HG03565 (cell line): Measurements from ENCODE around the gene NR1H3.
A peak's percentile ranks its signal among the peaks of the same experiment; 100 is the strongest.

Source experiments
- ATAC-seq: cut with Tn5 transposase; IDR thresholded peaks from one replicate; pipeline ENCODE4 v1.9.1; 2021; ENCODE audit warnings: mild to moderate bottlenecking, moderate library complexity; ENCODE audit not compliant: unreplicated experiment

Gene NR1H3

GRCh38 chr11:47243454-47243853 lies 14.3 kb upstream of the NR1H3 start:
- no peak for ATAC-seq

DNA sequence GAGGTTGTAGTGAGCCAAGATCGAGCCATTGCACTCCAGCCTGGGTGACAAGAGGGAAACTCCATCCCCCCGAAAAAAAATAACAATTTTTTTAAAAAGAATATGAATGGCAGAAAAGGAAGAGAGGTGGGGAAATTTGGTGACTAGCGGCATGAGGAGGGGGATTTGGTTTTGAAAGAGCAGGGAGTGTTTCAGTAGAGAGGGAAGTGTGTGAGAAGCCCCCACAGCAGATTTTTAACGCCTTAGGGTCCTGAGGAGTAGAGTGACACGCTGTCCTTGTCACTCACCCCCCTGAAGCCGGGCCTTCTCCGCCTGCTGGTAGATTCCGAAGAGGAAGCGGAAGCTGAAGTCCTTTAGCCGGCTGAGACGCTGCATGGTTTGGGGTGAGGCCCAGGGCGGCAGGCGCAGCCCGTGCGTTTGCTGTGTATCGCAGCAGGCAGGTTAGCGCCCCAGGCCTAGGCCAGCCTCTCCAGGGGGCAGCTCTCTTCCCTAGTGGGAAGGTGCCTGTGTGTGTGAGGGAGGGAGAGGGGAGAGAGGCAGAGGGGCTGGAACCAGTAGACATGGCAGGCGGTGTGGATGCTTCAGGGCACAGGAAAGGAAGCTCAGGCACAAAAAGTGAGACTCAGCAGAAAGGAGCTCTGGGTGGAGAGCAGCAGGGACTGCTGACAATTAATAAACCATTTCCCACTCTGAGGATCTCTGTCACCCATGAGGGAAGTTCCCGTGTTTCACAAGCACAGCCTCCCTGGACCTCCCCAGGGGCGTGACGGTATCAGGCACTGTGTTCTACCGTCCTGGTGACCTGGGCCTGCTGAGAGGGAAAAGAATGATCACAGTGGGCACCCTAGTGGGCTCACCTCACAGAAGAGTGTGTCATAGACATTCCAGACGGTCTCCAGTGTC lies 13.1 kb upstream of the NR1H3 start:
- no peak for ATAC-seq

- no peak for ATAC-seq
Measured at GRCh38 chr11:47245611-47246357, 12.0 kb upstream of the NR1H3 start.

GRCh38 chr11:47247502-47247901 lies 10.3 kb upstream of the NR1H3 start:
- ATAC-seq: no peak

- ATAC-seq: peak; percentile 11
Measured at GRCh38 chr11:47248304-47248663, 9.5 kb upstream of the NR1H3 start.

DNA sequence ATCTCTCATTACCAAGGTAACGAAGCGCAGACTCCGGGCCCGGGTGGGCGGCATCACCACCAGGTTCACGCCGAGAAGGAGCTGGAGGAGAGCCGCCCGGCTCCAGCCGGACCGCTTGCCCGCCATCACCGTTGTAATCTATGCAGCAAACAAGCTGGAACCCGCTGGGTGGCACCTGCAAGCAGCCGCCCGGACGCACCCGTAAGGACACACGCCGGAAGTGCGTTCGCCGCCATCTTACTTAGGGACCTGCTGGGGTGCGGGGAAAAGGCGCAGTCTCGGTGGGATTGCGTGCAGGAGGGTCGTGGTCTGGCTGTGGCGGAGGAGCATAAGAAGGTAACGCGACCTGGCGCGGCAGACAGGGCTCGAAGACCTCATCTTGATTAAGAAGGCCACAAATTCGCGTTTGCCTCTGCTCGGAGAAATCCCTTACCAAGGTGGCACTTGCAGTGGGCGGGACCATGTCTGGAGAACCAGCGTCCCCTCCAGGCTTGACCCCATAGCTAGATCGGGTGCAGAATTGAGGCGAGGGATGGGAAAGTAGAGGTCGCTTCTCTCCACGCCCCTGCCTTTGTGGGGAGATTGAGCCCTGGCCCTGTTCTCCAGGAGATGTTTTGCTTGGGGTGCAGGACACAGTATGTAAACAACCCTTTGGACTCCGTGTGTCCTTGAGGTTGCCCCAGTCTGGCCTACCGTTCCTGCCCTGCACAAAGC lies 9.0 kb upstream of the NR1H3 start, which contains the start of gene ACP2:
Gene ACP2, minus strand, starts transcription at position 151 of the 714 bp plus-strand sequence. Its CDS starts 25 bp downstream, at position 126.
- ATAC-seq: peak; percentile 84

- ATAC-seq: no peak
Measured at GRCh38 chr11:47249378-47249715, 8.4 kb upstream of the NR1H3 start.

GRCh38 chr11:47251751-47252150 lies 6.0 kb upstream of the NR1H3 start:
- ATAC-seq: no peak

GRCh38 chr11:47253660-47254059 lies 4.1 kb upstream of the NR1H3 start:
- no peak for ATAC-seq

DNA sequence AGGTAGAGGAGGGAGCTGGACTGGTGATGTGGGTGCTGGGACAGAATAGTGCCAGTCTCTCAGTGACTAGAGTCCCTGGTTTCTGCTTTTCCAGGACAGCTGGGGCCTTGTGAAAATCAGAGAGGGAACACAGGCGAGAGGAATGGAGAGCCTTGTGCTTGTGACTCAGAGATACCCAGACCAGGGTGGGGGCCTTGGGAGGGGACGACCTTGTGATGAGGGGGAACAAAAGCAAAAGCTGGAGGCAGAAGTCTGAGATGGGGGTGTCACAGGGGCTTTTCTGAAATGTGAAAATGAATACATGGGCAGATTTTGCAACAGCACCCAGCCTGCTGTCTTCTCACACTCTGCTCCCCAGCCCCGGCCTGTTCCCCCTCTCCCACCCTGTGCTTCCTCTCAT lies 3.4 kb upstream of the NR1H3 start:
- no peak for ATAC-seq

GRCh38 chr11:47256374-47256773 lies 1.4 kb upstream of the NR1H3 start:
- ATAC-seq: no peak

DNA sequence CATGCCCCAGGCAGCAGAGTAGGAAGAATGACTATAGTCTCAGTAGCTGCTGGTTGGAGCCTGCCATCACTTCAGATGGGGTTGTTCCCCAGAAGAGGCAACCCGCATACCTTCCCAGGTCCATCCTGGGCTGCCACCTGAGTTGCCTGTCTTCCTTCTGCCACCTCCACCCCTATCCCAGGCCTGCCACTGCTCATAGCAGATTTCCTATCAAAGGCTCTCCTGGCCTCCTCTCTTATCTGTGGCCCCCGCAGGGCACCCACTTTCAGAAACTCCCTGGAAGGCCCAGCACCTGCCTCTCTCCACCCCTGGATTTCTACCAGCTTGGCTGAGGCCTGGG lies 649 bp upstream of the NR1H3 start:
- ATAC-seq: no peak

- no peak for ATAC-seq
Measured at GRCh38 chr11:47258317-47258902, 614 bp downstream of the NR1H3 start.

DNA sequence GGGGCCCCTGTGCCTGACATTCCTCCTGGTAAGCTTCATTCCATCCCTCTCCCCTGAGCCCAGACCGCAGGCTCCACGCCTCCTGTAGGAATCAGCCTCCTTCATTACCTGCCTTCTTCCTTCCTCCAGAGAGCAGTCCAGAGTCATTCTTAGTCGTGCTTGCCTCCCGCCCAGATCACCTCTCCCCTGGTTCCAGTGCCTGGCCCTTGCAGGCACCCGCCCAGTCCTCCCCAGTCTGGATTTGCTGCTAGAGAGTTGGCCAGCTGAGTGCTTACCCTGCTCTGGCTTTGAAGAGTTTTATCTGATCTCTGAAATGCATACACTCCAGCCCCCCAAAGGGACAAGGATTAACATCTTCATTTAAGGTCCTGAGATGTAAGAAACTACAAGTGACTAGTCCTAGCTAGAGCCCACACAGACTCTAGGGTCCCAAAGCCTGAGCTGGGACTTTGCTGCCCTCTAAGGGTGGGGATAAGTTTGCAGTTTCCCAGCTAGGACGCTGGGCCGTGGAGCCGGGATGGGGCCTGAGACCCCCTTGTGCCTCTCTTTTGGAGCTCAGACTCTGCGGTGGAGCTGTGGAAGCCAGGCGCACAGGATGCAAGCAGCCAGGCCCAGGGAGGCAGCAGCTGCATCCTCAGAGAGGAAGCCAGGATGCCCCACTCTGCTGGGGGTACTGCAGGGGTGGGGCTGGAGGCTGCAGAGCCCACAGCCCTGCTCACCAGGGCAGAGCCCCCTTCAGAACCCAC lies 1.6 kb downstream of the NR1H3 start:
- ATAC-seq: peak; percentile 51

DNA sequence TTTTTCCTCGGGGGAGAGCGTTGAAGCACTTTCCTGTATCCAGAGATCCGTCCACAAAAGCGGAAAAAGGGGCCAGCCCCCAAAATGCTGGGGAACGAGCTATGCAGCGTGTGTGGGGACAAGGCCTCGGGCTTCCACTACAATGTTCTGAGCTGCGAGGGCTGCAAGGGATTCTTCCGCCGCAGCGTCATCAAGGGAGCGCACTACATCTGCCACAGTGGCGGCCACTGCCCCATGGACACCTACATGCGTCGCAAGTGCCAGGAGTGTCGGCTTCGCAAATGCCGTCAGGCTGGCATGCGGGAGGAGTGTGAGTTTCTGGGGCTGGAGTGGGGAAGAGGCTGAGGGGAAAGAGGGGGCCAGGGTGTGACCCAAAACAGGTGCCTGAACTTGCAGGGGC lies 2.6 kb downstream of the NR1H3 start:
- no peak for ATAC-seq

GRCh38 chr11:47261291-47261800 lies 3.5 kb downstream of the NR1H3 start:
- no peak for ATAC-seq

DNA sequence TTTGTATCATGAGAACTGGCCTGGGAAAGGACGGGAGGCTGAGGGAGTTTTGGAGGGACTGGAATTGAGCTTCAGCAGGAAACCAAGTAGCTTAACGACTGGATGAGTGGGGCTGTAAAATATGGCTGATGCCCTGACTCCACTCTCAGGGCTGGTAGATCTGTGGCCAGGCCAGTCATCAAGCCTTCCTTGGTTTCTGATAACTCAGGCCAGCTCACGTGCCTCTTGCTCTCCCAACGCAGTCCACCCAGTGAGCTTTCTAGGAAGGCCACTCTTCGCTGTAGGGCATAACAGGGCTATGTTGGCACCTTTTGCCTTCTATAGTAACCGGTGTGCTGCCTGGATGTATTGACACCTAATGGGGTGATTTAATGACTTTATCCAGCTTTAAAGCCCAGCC lies 6.3 kb downstream of the NR1H3 start:
- ATAC-seq: no peak

DNA sequence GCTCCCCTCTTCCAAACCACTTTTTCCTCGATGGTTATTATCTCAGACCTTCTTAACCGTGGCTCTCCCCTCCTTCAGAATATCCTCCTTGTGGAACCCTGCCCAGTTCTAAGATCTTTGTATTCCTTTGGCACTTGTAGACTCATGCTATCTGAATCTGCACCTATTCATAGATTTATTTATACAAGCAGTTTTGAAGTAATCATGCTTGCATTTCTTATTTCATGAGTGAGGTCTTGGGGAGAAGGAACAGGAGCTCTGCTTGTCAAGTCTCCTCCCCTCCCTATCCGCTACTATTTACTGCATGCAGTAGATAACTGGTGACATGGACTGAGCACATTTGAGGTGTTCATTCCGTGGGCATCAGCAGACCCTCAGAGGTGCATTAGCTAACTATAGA lies 6.7 kb downstream of the NR1H3 start:
- no peak for ATAC-seq

GRCh38 chr11:47267876-47268275 lies 10.1 kb downstream of the NR1H3 start:
- no peak for ATAC-seq

- ATAC-seq: no peak
Measured at GRCh38 chr11:47268448-47269001, 10.7 kb downstream of the NR1H3 start.
